SK-N-DZ (cell line): ENCODE data around the gene NHERF2.

ENCODE experiments used
- DNase-seq: peaks from one replicate; pipeline ENCODE4 v3.0.0-alpha.2; 2015; ENCODE audit warnings: low spot score

Gene NHERF2

GRCh38 chr16:2040041-2040786 is 13.5 kb downstream of the NHERF2 start:
- no peak for DNase-seq

DNA sequence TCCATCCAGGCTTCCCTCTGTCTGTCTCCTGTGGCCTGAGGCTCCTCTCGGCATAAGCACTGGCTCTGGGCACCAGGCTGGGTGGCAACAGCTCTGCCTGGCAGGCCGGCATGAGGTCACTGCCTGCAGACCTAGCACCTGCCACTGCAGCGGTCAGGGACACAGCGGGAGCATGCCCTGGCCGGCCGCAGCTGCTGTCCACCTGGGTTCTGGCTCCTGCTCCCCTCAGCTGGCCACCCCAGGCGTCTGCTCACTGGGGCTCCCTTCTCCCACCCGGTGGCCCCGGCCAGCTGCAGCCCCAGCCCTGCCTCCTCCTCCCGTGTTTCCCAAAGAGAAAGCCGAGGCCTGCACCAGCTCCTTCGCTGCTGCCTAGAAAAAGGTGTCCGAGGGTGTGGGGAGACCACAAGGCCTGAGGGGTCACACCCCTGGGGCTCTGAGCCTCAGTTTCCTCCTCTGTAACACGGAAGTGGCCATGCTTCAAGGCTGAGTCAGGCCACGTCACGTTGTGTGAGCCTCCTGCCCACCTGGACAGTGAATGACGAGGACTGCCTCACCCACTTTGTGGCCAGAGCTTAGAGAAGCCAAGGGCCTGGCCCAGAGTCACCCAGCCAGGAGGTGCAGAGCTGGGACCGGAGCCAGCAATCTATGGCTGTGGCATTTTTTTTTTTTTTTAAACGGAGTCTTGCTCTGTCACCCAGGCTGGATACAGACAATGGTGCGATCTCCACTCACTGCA is 14.3 kb downstream of the NHERF2 start:
- DNase-seq: no peak

DNA sequence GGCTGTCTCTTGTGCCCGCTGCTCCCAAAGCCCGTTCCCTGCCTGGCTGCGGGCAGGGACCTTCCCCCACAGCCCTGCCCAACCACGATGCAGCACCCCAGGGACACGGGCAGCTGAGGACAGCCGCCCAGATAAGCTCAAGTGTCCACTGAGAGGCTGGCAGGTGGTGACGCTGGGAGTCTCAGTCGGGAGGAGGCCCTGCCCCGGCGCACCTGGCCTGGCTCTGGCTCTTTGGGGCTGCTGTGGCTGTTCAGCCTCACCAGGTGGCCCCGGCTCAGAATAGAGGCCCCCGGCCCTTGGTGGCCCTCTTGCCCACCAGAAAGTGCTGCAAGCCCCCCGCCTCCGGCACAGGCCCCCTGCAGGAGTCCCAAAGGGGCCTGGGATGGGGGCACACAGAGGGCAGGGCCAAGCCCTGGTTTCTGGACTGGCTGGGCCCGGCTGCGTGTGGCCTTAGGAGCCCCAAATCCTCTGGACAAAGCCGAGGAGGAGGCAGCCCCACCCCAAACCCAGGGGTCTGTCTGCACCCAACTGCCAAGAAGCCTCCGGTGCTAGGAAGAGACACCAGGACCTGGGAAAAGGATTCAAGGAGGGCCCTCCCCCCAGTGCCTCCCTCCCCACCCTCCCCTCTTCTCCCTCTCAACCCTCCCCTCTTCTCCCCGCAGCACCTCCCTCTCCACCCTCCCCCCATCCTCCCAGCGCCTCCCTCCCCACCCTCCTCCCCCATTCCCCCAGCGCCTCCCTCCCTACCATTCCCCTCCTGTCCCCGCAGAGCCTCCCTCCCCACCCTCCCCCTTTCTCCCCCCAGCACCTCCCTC is 15.7 kb downstream of the NHERF2 start:
- no peak for DNase-seq

GRCh38 chr16:2042986-2043666 is 16.4 kb downstream of the NHERF2 start:
- no peak for DNase-seq

DNA sequence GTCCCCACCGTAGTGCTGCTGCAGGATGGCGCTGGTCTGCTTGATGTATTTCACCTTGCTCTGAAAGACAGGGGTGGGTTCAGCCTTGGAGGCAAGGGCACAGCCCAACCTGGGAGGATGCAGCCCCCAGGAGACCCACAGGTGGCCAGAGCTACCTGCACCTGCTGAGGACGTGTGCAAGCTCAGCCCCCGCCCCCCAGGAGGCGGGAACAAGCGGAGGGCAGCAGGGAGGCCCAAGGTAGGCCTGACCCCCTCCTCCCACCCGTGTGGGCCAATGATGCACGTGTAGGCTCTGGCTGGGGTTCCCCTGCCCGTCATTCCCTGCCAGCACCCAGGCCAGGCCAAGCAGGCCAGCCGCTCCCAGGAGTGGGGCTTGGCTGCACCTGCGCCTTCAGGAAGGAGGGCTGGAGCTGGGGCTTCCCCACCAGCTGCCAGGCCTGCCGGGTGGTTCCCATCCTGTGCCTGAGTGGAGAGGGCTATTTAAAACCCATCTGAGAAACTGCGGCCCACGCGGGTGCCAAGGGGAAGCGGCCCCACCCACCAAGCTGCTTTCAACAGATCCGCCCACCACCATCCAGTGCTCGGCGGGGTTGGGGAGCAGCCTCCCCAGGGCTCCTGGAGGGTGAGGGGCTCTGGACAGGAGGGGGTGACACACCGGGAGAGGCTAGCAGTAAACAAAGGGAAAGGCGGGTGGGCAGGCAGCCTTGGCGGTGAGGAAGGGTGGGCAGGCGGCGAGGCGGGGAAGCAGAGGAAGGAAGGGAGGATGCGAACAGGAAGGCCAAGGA is 17.2 kb downstream of the NHERF2 start:
- no peak for DNase-seq

DNA sequence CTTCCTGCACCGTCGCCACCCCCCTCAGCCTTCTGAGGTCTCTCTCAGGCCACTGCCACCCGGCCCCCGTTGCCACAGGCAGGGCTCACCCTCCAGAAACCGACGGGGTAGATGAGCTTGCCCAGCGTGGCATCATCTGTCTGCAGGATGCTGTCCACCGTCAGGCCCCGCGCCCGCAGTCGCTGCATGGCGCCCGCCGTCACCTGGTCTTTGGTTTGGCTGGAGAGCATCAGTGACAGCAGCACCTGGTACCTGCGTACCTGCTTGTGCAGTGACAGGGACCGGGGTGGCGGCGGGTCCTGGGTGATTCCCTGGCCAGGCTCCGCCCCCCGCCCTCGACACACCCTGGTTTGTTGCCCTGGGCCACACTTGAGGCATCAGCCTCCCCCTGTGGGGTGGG is 17.8 kb downstream of the NHERF2 start:
- no peak for DNase-seq

DNA sequence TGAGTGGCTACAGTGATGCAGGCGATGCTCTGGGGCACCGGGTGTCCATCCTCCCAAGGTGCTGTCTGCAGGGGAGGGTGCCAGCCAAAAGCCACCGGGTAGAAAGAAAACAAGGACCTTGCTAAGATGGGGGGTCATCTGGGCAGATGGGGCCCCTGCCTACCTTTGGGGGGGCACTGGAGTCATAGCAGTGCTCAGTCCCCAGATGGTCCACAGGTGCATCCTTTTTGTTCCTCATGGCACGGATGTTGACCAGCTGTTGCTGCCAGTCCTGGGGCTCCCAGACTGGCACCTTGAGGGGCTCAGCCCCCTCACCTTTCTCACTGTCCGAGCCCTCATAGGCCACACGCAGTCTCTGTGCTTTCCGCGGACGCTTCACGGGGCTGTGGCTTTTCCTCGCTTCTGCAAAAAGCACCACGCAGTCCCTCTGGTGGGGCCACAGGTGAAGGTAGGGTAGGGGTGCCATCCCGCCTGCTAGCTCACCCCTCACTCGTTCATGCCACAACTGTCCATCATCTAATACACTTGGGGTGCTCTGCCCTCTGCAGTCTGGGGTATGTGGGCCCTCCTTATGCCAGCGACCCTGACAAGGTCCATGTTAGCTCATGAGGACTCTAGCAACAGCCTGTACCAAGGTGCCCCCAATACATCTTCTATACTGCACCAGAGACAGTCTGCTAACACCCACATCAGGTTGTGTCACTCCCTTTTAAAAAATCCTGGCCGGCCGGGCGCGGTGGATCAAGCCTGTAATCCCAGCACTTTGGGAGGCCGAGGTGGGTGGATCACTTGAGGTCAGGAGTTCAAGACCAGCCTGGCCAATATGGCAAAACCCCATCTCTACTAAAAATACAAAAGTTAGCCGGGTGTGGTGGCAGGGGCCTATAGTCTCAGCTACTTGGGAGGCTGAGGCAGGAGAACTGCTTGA is 19.5 kb downstream of the NHERF2 start:
- no peak for DNase-seq

GRCh38 chr16:2046893-2047329 is 20.2 kb downstream of the NHERF2 start:
- DNase-seq: no peak

DNA sequence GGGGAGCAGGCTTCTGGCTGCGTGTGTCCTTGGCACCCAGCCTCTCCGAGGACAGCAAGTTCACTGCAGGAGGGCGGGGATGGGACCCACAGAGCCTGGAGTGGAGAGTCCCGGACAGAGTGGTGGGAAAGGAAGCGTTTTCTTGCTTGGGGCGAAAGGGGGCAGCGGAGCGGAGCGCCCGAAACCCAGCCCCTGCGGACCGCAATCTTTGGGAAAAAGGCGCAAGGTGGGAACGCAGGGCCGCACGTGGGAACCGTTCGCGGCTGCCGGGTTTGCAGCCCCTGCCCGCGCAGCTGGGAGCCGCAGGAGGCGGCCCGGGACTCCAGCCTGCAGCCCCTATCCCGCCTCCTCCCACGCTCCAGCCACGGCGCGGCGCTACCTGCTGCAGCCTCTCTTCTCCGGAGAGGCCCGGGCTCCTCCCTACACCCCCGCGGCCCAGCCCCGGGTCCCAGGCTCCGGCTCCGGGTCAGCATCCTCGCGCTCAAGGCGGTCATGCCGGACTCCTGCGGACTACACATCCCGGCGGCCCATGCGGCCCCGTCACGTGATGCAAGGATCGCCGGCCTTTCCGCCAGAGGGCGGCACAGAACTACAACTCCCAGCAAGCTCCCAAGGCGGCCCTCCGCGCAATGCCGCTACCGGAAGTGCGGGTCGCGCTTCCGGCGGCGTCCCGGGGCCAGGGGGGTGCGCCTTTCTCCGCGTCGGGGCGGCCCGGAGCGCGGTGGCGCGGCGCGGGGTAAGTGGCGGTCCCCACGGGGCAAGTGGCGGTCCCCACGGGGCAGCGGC is 20.8 kb downstream of the NHERF2 start, which contains the start of the genes NTHL1 and TSC2:
Gene NTHL1 (minus strand): TSS at position 505 of the 786 bp plus-strand sequence. CDS start 11 bp downstream, at position 494.
Gene TSC2 (plus strand): TSS at position 656 of the 786 bp plus-strand sequence. CDS start 631 bp downstream, outside the sequence.
- DNase-seq: peak; percentile 95

DNA sequence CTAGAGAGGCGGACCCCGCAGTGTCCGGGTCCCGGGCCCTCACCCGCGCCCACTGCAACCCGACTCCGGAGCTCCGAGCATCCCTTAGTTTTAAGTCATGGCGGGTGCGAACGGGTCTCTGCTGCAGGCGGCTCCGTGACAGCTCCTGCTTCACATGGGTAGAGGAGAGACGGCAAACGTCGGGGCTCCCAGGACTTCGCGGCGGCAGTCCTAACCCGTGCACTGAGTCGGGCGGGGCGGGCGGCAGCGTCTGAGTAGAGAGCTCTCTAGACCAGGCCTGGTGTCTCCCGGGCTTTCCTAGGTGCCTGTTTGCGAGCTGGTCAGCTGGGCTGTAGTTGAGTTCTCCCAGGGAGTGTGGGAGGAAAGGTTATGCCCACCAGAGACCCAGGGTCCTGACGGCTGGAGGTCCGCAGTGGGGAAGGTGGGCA is 21.4 kb downstream of the NHERF2 start:
- DNase-seq: no peak

DNA sequence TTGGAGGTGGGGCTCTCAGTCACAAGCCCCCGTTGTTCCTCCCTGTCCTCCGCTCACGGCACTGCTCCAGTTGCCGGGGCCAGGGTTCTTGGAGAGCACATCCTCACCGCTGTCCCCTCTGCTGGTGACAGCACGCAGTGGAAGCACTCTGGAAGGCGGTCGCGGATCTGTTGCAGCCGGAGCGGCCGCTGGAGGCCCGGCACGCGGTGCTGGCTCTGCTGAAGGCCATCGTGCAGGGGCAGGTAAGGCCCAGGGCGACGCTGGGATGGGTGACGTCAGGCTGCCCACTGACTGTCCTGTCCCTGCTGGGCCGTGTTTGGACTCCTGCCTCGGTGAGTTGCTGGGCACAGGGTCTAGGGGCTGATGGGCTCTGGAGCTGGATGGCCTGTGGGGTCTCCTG is 26.5 kb downstream of the NHERF2 start:
- DNase-seq: no peak

GRCh38 chr16:2053897-2054296 is 27.2 kb downstream of the NHERF2 start:
- DNase-seq: no peak

DNA sequence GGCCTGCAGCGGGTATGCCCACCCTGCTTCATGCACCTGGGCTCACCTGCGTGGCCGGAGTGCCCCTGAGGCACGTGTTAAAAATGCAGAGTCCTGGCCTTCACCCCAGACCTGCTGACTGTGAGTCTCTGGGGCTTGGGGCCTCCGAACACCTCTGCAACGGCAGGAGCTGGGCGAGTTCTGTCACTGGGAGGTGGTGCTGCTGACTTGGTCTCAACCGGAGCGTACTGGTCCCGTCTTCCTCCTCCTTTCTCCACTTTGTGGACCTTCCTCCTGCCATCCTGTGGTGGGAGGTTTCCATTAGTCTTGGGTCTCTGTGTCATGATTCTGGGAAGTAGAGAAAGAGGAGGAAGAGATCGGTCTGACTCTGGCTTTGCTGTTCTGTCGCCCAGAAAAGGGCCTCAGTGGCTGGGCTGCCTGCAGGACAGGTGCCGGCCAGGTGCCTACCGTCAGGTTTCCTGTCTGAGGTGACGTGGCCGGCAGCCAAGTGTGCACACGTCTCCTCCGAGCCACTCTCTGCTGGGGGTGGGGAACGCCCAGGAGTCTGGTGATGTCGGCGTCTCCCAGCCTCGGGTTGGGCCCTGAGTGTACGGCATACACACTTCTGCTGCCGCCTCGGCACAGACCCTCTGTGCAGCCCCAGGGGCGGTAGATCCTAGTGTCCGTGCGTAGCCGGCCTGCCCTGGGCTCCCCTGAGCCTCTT is 28.0 kb downstream of the NHERF2 start:
- no peak for DNase-seq

DNA sequence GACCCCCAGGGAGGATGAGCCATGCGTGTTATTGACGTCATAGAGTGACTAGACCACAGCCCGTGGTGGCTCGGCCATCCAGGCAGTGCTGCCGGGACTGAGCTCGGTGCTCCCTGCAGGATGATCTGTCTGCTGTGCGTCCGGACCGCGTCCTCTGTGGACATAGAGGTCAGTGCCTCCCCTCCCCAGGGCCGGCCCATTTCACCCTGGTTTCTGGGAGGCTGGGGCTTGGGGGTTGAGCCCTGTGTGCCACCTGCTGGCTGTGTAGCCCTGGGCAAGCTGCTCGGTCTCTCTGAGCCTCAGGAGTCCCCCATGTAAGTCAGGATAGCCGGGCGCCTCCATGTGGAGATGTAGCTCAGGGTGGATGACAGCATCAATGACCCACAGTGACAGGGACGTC is 29.4 kb downstream of the NHERF2 start:
- DNase-seq: no peak

- no peak for DNase-seq
Measured at GRCh38 chr16:2056681-2057407, 30.1 kb downstream of the NHERF2 start.

DNA sequence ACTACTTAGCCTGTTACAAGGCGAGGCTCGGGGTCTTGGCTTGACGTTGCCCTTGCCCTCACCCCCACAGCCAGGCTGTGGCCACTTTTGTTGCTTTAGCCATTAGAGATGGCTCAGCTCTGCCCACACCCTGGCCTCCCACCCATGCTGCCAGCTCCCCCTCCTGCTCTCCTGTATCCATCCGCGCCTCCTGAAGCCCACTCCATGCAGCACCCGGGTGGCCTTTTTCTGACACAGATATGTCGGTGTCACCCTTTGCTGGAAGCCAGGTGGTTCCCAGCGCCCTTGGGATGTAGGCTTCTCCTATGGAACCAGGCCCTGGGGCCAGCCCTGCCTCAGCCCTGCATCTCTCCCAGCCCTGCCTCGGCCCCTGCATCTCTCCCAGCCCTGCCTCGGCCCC is 30.7 kb downstream of the NHERF2 start:
- no peak for DNase-seq

GRCh38 chr16:2058420-2058819 is 31.7 kb downstream of the NHERF2 start:
- DNase-seq: no peak
